ENCODE results near the gene TGM3. TPM values are rescaled to one million over a fixed set of nuclear protein-coding genes. Genes with fewer than 3 reads are reported as not detected.

The TGM3 gene
- total RNA-seq, 1 donor from 2014 or later, result 1.5 TPM

GRCh38 chr20:2285613-2286012 is 10.2 kb upstream of the TGM3 start:
- Mint-ChIP-seq H3K36me3 (no peaks in the 10 kb centered on the region), H3K27me3 (peaks cover 10% of the 10 kb centered on the region), H3K4me1 (ENCODE audit: unreplicated experiment) (peaks cover 5% of the 10 kb centered on the region), H3K27ac (no peak overlapping the region), H3K4me3 (no peak overlapping the region), H3K9me3 (no peaks in the 10 kb centered on the region)
- no peak for DNase-seq (ENCODE audit: extremely low spot score, unreplicated experiment)
- TF ChIP-seq, protein P1, sequence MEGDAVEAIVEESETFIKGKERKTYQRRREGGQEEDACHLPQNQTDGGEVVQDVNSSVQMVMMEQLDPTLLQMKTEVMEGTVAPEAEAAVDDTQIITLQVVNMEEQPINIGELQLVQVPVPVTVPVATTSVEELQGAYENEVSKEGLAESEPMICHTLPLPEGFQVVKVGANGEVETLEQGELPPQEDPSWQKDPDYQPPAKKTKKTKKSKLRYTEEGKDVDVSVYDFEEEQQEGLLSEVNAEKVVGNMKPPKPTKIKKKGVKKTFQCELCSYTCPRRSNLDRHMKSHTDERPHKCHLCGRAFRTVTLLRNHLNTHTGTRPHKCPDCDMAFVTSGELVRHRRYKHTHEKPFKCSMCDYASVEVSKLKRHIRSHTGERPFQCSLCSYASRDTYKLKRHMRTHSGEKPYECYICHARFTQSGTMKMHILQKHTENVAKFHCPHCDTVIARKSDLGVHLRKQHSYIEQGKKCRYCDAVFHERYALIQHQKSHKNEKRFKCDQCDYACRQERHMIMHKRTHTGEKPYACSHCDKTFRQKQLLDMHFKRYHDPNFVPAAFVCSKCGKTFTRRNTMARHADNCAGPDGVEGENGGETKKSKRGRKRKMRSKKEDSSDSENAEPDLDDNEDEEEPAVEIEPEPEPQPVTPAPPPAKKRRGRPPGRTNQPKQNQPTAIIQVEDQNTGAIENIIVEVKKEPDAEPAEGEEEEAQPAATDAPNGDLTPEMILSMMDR (conservative IDR thresholded peaks at IDR 0.05), result no peak

DNA sequence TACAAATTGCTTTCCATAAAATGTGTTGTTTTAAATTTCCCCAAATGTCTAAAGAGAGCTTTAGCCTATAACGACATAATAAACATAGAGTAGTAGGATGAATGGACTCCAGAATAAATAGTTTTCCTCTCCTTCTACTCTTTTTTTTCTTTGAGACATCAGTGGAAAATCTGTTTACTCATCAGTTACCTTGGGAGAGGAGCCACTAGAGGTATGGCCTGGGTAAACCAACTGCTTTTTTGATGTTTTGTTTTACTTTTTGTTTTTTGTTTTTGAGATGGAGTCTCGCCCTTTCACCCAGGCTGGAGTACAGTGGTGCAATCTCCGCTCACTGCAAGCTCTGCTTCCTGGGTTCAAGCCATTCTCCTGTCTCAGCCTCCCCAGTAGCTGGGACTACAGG is 8.3 kb upstream of the TGM3 start:
- DNase-seq (ENCODE audit: extremely low spot score, unreplicated experiment), result no peak
- peaks cover 1% of the 10 kb centered on the region for H3K9me3 Mint-ChIP-seq
- peaks cover 6% of the 10 kb centered on the region for H3K4me1 Mint-ChIP-seq (ENCODE audit: unreplicated experiment)
- H3K36me3 Mint-ChIP-seq, result no peaks in the 10 kb centered on the region
- TF ChIP-seq, protein P1 (conservative IDR thresholded peaks at IDR 0.05), result no peak
- peaks cover 19% of the 10 kb centered on the region for H3K27me3 Mint-ChIP-seq
- H3K4me3 Mint-ChIP-seq, result no peak overlapping the region
- H3K27ac Mint-ChIP-seq, result no peak overlapping the region

- H3K27ac Mint-ChIP-seq, result no peak overlapping the region
- H3K4me3 Mint-ChIP-seq, result no peak overlapping the region
- no peak for DNase-seq (ENCODE audit: extremely low spot score, unreplicated experiment)
- H3K36me3 Mint-ChIP-seq, result no peaks in the 10 kb centered on the region
- H3K27me3 Mint-ChIP-seq, result peaks cover 27% of the 10 kb centered on the region
- peaks cover 4% of the 10 kb centered on the region for H3K9me3 Mint-ChIP-seq
- TF ChIP-seq, protein P1 (conservative IDR thresholded peaks at IDR 0.05), result no peak
- peaks cover 14% of the 10 kb centered on the region for H3K4me1 Mint-ChIP-seq (ENCODE audit: unreplicated experiment)
These were observed 6.3 kb upstream of the TGM3 start for GRCh38 chr20:2289475-2289874.

- no peak overlapping the region for H3K27ac Mint-ChIP-seq
- no peaks in the 10 kb centered on the region for H3K36me3 Mint-ChIP-seq
- peaks cover 14% of the 10 kb centered on the region for H3K4me1 Mint-ChIP-seq (ENCODE audit: unreplicated experiment)
- no peak overlapping the region for H3K4me3 Mint-ChIP-seq
- peaks cover 33% of the 10 kb centered on the region for H3K27me3 Mint-ChIP-seq
- DNase-seq (ENCODE audit: extremely low spot score, unreplicated experiment), result no peak
- TF ChIP-seq, protein P1 (conservative IDR thresholded peaks at IDR 0.05), result no peak
- H3K9me3 Mint-ChIP-seq, result peaks cover 4% of the 10 kb centered on the region
These were observed 5.3 kb upstream of the TGM3 start for GRCh38 chr20:2290486-2290885.

DNA sequence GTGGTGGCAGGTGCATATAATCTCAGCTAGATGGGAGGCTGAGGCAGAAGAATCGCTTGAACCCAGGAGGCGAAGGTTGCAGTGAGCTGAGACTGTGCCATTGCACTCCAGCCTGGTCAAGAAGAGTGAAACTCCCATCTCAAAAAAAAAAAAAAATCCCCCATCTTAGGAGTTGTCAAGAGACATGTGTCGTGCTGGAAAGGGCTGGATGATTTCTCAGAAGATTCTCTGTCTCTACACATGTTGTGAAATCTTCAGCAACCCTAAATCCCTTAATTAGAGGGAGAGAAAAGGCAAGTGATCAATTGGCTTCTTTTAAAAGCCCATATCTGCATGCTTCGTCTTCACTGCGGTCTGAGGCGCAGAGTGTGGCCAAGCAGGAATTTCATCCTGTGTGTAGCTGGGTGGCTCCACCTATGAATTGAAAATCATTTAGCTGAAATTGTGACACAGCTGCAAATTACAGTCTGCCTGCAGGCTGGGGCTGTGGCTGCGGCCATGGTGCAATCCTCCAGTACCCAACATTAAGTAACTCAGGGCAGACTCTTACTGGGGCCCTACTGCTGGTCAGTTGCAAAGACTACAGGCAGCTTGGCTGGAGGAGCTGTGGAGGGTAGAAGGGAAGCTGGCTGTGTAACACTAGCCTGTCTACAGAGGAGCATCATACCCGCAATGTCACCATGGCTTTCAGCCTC is 3.2 kb upstream of the TGM3 start:
- Mint-ChIP-seq H3K4me3 (no peak overlapping the region), H3K9me3 (peaks cover 4% of the 10 kb centered on the region), H3K36me3 (no peaks in the 10 kb centered on the region), H3K27me3 (peaks cover 47% of the 10 kb centered on the region), H3K27ac (peak overlapping the region; percentile 63), H3K4me1 (ENCODE audit: unreplicated experiment) (peaks cover 28% of the 10 kb centered on the region)
- TF ChIP-seq, protein P1 (conservative IDR thresholded peaks at IDR 0.05), result no peak
- DNase-seq (ENCODE audit: extremely low spot score, unreplicated experiment), result no peak
